ENCODE data around the gene ADCY9.
"Not testable (repeated sequence)": the region's sequence is repeated elsewhere in the genome, so short reads cannot be mapped to it uniquely, and the experiment has no call there.

Gene ADCY9

GRCh38 chr16:4064950-4065352 is 51.3 kb downstream of the ADCY9 start:
- DNase-seq: no peak

- no peak for DNase-seq
These were observed 53.9 kb downstream of the ADCY9 start for GRCh38 chr16:4062212-4062802.

- DNase-seq: no peak
These were observed 55.4 kb downstream of the ADCY9 start for GRCh38 chr16:4060823-4061222.

- DNase-seq: no peak
These were observed 56.2 kb downstream of the ADCY9 start for GRCh38 chr16:4060009-4060408.

GRCh38 chr16:4058386-4058785 is 57.9 kb downstream of the ADCY9 start:
- no peak for DNase-seq

GRCh38 chr16:4057439-4057877 is 58.8 kb downstream of the ADCY9 start:
- DNase-seq: no peak

GRCh38 chr16:4056161-4057105 is 59.8 kb downstream of the ADCY9 start:
- DNase-seq: no peak

GRCh38 chr16:4055748-4056147 is 60.5 kb downstream of the ADCY9 start:
- no peak for DNase-seq

GRCh38 chr16:4053301-4053845 is 62.9 kb downstream of the ADCY9 start:
- DNase-seq: peak; percentile 72

- peak; percentile 65 for DNase-seq
These were observed 63.4 kb downstream of the ADCY9 start for GRCh38 chr16:4052801-4053293.

GRCh38 chr16:4052096-4052495 is 64.1 kb downstream of the ADCY9 start:
- no peak for DNase-seq

- no peak for DNase-seq
These were observed 64.7 kb downstream of the ADCY9 start for GRCh38 chr16:4051591-4051990.

- no peak for DNase-seq
These were observed 67.2 kb downstream of the ADCY9 start for GRCh38 chr16:4049031-4049430.

GRCh38 chr16:4048481-4048880 is 67.8 kb downstream of the ADCY9 start:
- DNase-seq: no peak

- no peak for DNase-seq
These were observed 70.0 kb downstream of the ADCY9 start for GRCh38 chr16:4046221-4046620.

GRCh38 chr16:4045561-4045960 is 70.7 kb downstream of the ADCY9 start:
- DNase-seq: not testable (repeated sequence)

- no peak for DNase-seq
These were observed 73.7 kb downstream of the ADCY9 start for GRCh38 chr16:4042581-4042980.

- no peak for DNase-seq
These were observed 77.8 kb downstream of the ADCY9 start for GRCh38 chr16:4038448-4038847.

- not testable (repeated sequence) for DNase-seq
These were observed 79.3 kb downstream of the ADCY9 start for GRCh38 chr16:4036952-4037351.

GRCh38 chr16:4034963-4035362 is 81.3 kb downstream of the ADCY9 start:
- DNase-seq: no peak

GRCh38 chr16:4033951-4034350 is 82.3 kb downstream of the ADCY9 start:
- DNase-seq: no peak

- DNase-seq: no peak
These were observed 83.5 kb downstream of the ADCY9 start for GRCh38 chr16:4032768-4033167.

- DNase-seq: no peak
These were observed 88.1 kb downstream of the ADCY9 start for GRCh38 chr16:4028144-4028543.

- no peak for DNase-seq
These were observed 89.4 kb downstream of the ADCY9 start for GRCh38 chr16:4026854-4027253.
